Ramos (cell line): ENCODE data around the gene SHC4.

ENCODE experiments used
- in situ Hi-C: fragments of 300-500 bp; cut with MboI; formaldehyde crosslinking; loops from one replicate; pipeline ENCODE4 v1.14.3; 2022; ENCODE audit warnings: low sequenced_read_pairs; ENCODE audit not compliant: unreplicated experiment

Gene SHC4

GRCh38 chr15:48889925-48890324, 73.8 kb downstream of the SHC4 start:
- in situ Hi-C loops: no loop called here

- in situ Hi-C loops: no loop called here
These were observed 74.9 kb downstream of the SHC4 start for GRCh38 chr15:48888836-48889235.

GRCh38 chr15:48888191-48888590, 75.5 kb downstream of the SHC4 start:
- in situ Hi-C loops: no loop called here

GRCh38 chr15:48887144-48887543, 76.6 kb downstream of the SHC4 start:
- in situ Hi-C loops: no loop called here

GRCh38 chr15:48883699-48884098, 80.0 kb downstream of the SHC4 start:
- in situ Hi-C loops: no loop called here

- in situ Hi-C loops: no loop called here
These were observed 83.6 kb downstream of the SHC4 start for GRCh38 chr15:48880070-48880634.

GRCh38 chr15:48877630-48878595, 85.8 kb downstream of the SHC4 start, which contains the start of gene EID1:
Gene EID1 (plus strand): TSS chr15:48878134. CDS start chr15:48878177, 43 bp downstream.
- in situ Hi-C loops: no loop called here

GRCh38 chr15:48876057-48876456, 87.7 kb downstream of the SHC4 start:
- in situ Hi-C loops: no loop called here

GRCh38 chr15:48875241-48875960, 88.3 kb downstream of the SHC4 start:
- in situ Hi-C loops: no loop called here

GRCh38 chr15:48872632-48873031, 91.1 kb downstream of the SHC4 start:
- in situ Hi-C loops: no loop called here

- in situ Hi-C loops: no loop called here
These were observed 92.2 kb downstream of the SHC4 start for GRCh38 chr15:48871542-48871941.

GRCh38 chr15:48869966-48870365, 93.8 kb downstream of the SHC4 start:
- in situ Hi-C loops: loop anchor here (10.0 kb wide), 2 partner anchors 555 to 1275 kb away; partner anchors contain the start of gene FGF7

- in situ Hi-C loops: loop anchor here (10.0 kb wide), 2 partner anchors 556 to 1276 kb away; partner anchors contain the start of gene FGF7
These were observed 95.2 kb downstream of the SHC4 start for GRCh38 chr15:48868536-48868935.

GRCh38 chr15:48868023-48868422, 95.7 kb downstream of the SHC4 start:
- in situ Hi-C loops: loop anchor here (10.0 kb wide), 2 partner anchors 557 to 1277 kb away; partner anchors contain the start of gene FGF7

- in situ Hi-C loops: loop anchor here (10.0 kb wide), 2 partner anchors 559 to 1279 kb away; partner anchors contain the start of gene FGF7
These were observed 97.6 kb downstream of the SHC4 start for GRCh38 chr15:48866141-48866563.

GRCh38 chr15:48865370-48866079, 98.2 kb downstream of the SHC4 start:
- in situ Hi-C loops: loop anchor here (10.0 kb wide), 2 partner anchors 559 to 1279 kb away; partner anchors contain the start of gene FGF7

GRCh38 chr15:48862705-48863104, 101.0 kb downstream of the SHC4 start:
- in situ Hi-C loops: loop anchor here (10.0 kb wide), 2 partner anchors 562 to 1282 kb away; partner anchors contain the start of gene FGF7

- in situ Hi-C loops: loop anchor here (10.0 kb wide), 2 partner anchors 563 to 1283 kb away; partner anchors contain the start of gene FGF7
These were observed 101.8 kb downstream of the SHC4 start for GRCh38 chr15:48861813-48862431.

- in situ Hi-C loops: no loop called here
These were observed 104.3 kb downstream of the SHC4 start for GRCh38 chr15:48859426-48859825.
